MCF 10A (cell line): Measurements from ENCODE around the gene PCNX3. TPM values are rescaled to one million over a fixed set of nuclear protein-coding genes. Genes with fewer than 3 reads are reported as not detected.

Source experiments
- BruUV-seq: library from RNA; stranded (reverse); fragments of 400-500 nt; replicated peaks from 2 replicates; lab custom pipeline; 2021; lab: Mats Ljungman, UMichigan
- CTCF ChIA-PET: fragments of 300-600 bp; sonication (Branson Sonifier 250); formaldehyde crosslinking; extraction: SDS; loops from one replicate; lab custom pipeline; 2021; ENCODE audit warnings: antibody characterized with exemption, inconsistent platforms; lab: Yijun Ruan, JAX
- POLR2A ChIA-PET: fragments of 300-600, 350-650 bp; sonication (Branson Sonifier 250); formaldehyde crosslinking; extraction: SDS; loops from one replicate; lab custom pipeline; 2020; ENCODE audit warnings: antibody characterized with exemption, inconsistent platforms; lab: Yijun Ruan, JAX
- DNase-seq: peaks from one replicate; pipeline ENCODE4 v3.0.0-alpha.2; 2018; ENCODE audit not compliant: unreplicated experiment
- H3K27ac Mint-ChIP-seq: one replicate; pipeline ENCODE4 v1.8.0; 2022; ENCODE audit warnings: mild to moderate bottlenecking, low read depth, mixed read lengths; ENCODE audit not compliant: unreplicated experiment
- H3K27me3 Mint-ChIP-seq: one replicate; pipeline ENCODE4 v1.8.0; 2022; ENCODE audit warnings: mixed read lengths; ENCODE audit not compliant: insufficient read depth, unreplicated experiment
- H3K36me3 Mint-ChIP-seq: one replicate; pipeline ENCODE4 v1.8.0; 2022; ENCODE audit warnings: mild to moderate bottlenecking, moderate library complexity, mixed read lengths; ENCODE audit not compliant: insufficient read depth, unreplicated experiment
- H3K4me1 Mint-ChIP-seq: one replicate; pipeline ENCODE4 v1.8.0; 2022; ENCODE audit warnings: mixed read lengths; ENCODE audit not compliant: insufficient read depth, unreplicated experiment
- H3K4me3 Mint-ChIP-seq: one replicate; pipeline ENCODE4 v1.8.0; 2022; ENCODE audit warnings: mild to moderate bottlenecking, moderate library complexity, mixed read lengths; ENCODE audit not compliant: unreplicated experiment
- H3K9me3 Mint-ChIP-seq: one replicate; pipeline ENCODE4 v1.8.0; 2022; ENCODE audit warnings: mixed read lengths; ENCODE audit not compliant: unreplicated experiment
- intact Hi-C: fragments of 100-400 bp; cut with micrococcal nuclease; formaldehyde crosslinking; loops from 2 replicates; pipeline ENCODE4 v1.14.1; 2022
- total RNA-seq: library from RNA; stranded (reverse); gene quantifications from 2 replicates; pipeline ENCODE4 v1.2.3, GENCODE V29; 2022
- TF ChIP-seq, protein P1 (sequence below): fragments of 200-600 bp; IDR thresholded peaks from one replicate; pipeline ENCODE4 v1.8.0; 2022; ENCODE audit warnings: antibody characterized with exemption, mild to moderate bottlenecking; ENCODE audit not compliant: unreplicated experiment

PCNX3 gene
- total RNA-seq, 1 experiment from 2014 or later: 40.9 TPM

GRCh38 chr11:65617990-65618751 is 2.6 kb downstream of the PCNX3 start:
- POLR2A ChIA-PET: interaction anchor here (1.3 to 1.8 kb wide), 2 partner anchors 15 to 34 kb away, joined by 4 to 6 read pairs; no protein-coding TSS in a partner anchor
- no peak for DNase-seq
- no peaks in the 10 kb centered on the region for H3K9me3 Mint-ChIP-seq
- peaks cover 38% of the 10 kb centered on the region for H3K36me3 Mint-ChIP-seq
- BruUV-seq: no TSS peak
- no peak overlapping the region for H3K4me3 Mint-ChIP-seq
- no peak overlapping the region for H3K27ac Mint-ChIP-seq
- peaks cover 9% of the 10 kb centered on the region for H3K4me1 Mint-ChIP-seq
- CTCF ChIA-PET: interaction anchor here (0.6 to 1.9 kb wide), 6 partner anchors 14 to 162 kb away, joined by 3 to 7 read pairs (median 4); partner anchors contain the start of gene ZNRD2
- no peaks in the 10 kb centered on the region for H3K27me3 Mint-ChIP-seq
- TF ChIP-seq, protein P1, sequence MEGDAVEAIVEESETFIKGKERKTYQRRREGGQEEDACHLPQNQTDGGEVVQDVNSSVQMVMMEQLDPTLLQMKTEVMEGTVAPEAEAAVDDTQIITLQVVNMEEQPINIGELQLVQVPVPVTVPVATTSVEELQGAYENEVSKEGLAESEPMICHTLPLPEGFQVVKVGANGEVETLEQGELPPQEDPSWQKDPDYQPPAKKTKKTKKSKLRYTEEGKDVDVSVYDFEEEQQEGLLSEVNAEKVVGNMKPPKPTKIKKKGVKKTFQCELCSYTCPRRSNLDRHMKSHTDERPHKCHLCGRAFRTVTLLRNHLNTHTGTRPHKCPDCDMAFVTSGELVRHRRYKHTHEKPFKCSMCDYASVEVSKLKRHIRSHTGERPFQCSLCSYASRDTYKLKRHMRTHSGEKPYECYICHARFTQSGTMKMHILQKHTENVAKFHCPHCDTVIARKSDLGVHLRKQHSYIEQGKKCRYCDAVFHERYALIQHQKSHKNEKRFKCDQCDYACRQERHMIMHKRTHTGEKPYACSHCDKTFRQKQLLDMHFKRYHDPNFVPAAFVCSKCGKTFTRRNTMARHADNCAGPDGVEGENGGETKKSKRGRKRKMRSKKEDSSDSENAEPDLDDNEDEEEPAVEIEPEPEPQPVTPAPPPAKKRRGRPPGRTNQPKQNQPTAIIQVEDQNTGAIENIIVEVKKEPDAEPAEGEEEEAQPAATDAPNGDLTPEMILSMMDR: no peak
- intact Hi-C loops: loop anchor here (5.0 kb wide), 1 partner anchor 34 kb away; no protein-coding TSS in a partner anchor

GRCh38 chr11:65618763-65619162 is 3.2 kb downstream of the PCNX3 start:
- H3K4me1 Mint-ChIP-seq: peaks cover 9% of the 10 kb centered on the region
- TF ChIP-seq, protein P1: no peak
- ChIA-PET POLR2A (interaction anchor here (1.8 kb wide), 1 partner anchor 34 kb away, joined by 6 read pairs; no protein-coding TSS in a partner anchor), CTCF (interaction anchor here (0.6 to 1.1 kb wide), 2 partner anchors 25 to 265 kb away, joined by 3 read pairs; no protein-coding TSS in a partner anchor)
- no peak overlapping the region for H3K27ac Mint-ChIP-seq
- no peak for DNase-seq
- no peak overlapping the region for H3K4me3 Mint-ChIP-seq
- no peaks in the 10 kb centered on the region for H3K27me3 Mint-ChIP-seq
- BruUV-seq: no TSS peak
- no peaks in the 10 kb centered on the region for H3K9me3 Mint-ChIP-seq
- intact Hi-C loops: loop anchor here (5.0 kb wide), 1 partner anchor 34 kb away; no protein-coding TSS in a partner anchor
- H3K36me3 Mint-ChIP-seq: peaks cover 39% of the 10 kb centered on the region

DNA sequence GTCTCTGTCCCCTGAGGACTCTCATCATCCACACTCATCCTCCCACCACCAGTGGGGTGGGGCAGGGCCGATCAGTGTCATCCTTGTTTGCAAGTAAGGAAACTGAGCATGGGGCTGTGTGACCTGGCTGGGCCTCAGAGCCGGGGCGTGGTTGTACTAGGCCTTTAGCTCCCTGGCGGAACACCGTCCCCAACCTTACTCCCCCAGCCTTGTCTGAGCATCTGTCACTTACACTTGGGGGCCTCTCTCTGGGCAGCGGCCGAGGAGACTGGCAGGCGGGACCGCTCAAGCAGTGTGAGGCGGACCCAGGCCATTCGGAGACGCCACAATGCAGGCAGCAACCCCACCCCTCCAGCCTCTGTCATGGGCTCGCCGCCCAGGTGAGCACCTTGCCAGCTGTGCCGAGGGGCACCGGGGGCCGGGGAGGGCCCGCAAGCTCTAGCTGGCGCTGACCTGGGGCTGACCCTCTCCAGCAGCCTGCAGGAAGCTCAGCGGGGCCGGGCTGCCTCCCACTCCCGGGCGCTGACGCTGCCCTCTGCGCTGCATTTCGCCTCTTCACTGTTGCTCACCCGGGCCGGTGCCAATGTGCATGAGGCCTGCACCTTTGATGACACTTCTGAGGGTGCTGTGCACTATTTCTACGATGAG is 3.8 kb downstream of the PCNX3 start:
- no TSS peak for BruUV-seq
- ChIA-PET CTCF (interaction anchor here (0.6 to 1.1 kb wide), 2 partner anchors 26 to 264 kb away, joined by 3 read pairs; no protein-coding TSS in a partner anchor), POLR2A (interaction anchor here (1.8 kb wide), 1 partner anchor 33 kb away, joined by 6 read pairs; no protein-coding TSS in a partner anchor)
- H3K36me3 Mint-ChIP-seq: peaks cover 40% of the 10 kb centered on the region
- intact Hi-C loops: loop anchor here (5.0 kb wide), 1 partner anchor 33 kb away; no protein-coding TSS in a partner anchor
- H3K9me3 Mint-ChIP-seq: no peaks in the 10 kb centered on the region
- H3K27ac Mint-ChIP-seq: no peak overlapping the region
- H3K27me3 Mint-ChIP-seq: no peaks in the 10 kb centered on the region
- DNase-seq: no peak
- no peak overlapping the region for H3K4me3 Mint-ChIP-seq
- peaks cover 9% of the 10 kb centered on the region for H3K4me1 Mint-ChIP-seq
- TF ChIP-seq, protein P1: no peak

GRCh38 chr11:65620666-65621065 is 5.1 kb downstream of the PCNX3 start:
- no peak overlapping the region for H3K27ac Mint-ChIP-seq
- H3K4me3 Mint-ChIP-seq: no peak overlapping the region
- peaks cover 46% of the 10 kb centered on the region for H3K36me3 Mint-ChIP-seq
- peaks cover 9% of the 10 kb centered on the region for H3K4me1 Mint-ChIP-seq
- TF ChIP-seq, protein P1: no peak
- BruUV-seq: no TSS peak
- no peak for DNase-seq
- intact Hi-C loops: no loop called here
- POLR2A ChIA-PET: interaction anchor here (0.6 kb wide), 1 partner anchor 19 kb away, joined by 3 read pairs; no protein-coding TSS in a partner anchor
- CTCF ChIA-PET: no interaction called here
- no peaks in the 10 kb centered on the region for H3K9me3 Mint-ChIP-seq
- no peaks in the 10 kb centered on the region for H3K27me3 Mint-ChIP-seq
